AG10803 (cell line): ENCODE results near the gene CHCHD2.

Experiments used
- DNase-seq: peaks from one replicate; pipeline ENCODE4 v3.0.0; 2010; ENCODE audit warnings: low read depth
- H3K4me3 ChIP-seq: 2 replicates; pipeline ENCODE4 v1.5.1; 2011; ENCODE audit warnings: mild to moderate bottlenecking, low read length, control low read depth
- TF ChIP-seq, protein P1 (sequence below): conservative IDR thresholded peaks from 2 replicates; pipeline ENCODE4 v1.5.1; 2011; ENCODE audit warnings: mild to moderate bottlenecking, low read length, control low read depth, inconsistent platforms

The CHCHD2 gene

DNA sequence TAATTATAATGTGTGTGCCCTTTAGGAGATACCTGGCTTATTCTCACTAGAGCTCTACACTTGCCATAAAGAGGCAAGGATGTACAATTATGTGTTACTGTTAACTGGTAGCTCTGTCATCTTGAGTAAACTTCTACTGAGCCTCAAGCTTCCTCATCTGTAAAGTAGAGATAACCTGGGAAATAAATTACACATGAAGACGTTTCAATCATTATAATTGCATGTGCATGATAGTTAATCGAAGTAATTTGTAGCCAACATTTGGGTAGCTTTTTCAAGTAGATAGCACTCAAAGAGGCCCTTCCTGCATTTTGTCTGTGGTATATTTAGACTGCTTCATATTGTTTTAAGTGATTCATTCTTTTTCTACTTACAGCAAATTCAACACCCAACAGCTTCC, 52.3 kb downstream of the CHCHD2 start:
- no peak for DNase-seq
- TF ChIP-seq, protein P1, sequence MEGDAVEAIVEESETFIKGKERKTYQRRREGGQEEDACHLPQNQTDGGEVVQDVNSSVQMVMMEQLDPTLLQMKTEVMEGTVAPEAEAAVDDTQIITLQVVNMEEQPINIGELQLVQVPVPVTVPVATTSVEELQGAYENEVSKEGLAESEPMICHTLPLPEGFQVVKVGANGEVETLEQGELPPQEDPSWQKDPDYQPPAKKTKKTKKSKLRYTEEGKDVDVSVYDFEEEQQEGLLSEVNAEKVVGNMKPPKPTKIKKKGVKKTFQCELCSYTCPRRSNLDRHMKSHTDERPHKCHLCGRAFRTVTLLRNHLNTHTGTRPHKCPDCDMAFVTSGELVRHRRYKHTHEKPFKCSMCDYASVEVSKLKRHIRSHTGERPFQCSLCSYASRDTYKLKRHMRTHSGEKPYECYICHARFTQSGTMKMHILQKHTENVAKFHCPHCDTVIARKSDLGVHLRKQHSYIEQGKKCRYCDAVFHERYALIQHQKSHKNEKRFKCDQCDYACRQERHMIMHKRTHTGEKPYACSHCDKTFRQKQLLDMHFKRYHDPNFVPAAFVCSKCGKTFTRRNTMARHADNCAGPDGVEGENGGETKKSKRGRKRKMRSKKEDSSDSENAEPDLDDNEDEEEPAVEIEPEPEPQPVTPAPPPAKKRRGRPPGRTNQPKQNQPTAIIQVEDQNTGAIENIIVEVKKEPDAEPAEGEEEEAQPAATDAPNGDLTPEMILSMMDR, result no peak
- no peak overlapping the region for H3K4me3 ChIP-seq

DNA sequence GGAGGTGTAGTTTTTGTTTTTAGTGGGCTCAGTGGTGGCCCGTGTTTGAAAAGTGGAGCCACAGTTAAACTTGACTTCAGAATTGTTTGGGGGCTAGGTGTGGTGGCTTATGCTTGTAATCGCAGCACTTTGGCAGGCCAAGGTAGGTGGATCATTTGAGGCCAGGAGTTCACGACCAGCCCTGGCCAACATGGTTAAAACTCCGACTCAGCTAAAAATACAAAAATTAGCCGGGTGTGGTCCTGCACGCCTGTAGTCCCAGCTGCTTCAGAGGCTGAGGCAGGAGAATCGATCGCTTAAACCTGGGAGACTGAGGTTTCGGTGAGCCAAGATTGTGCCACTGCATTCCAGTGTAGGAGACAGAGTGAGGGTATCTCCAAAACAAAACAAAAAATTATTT, 52.9 kb downstream of the CHCHD2 start:
- TF ChIP-seq, protein P1, result no peak
- no peak overlapping the region for H3K4me3 ChIP-seq
- no peak for DNase-seq
